Measurements from ENCODE around the gene CAMK2N1. TPM values are rescaled to one million over a fixed set of nuclear protein-coding genes. Genes with fewer than 3 reads are reported as not detected.
A peak's percentile ranks its signal among the peaks of the same experiment; 100 is the strongest.

The CAMK2N1 gene
- total and polyA plus RNA-seq, 4 donors = 9.6 to 36.8 (median 16.7) TPM

DNA sequence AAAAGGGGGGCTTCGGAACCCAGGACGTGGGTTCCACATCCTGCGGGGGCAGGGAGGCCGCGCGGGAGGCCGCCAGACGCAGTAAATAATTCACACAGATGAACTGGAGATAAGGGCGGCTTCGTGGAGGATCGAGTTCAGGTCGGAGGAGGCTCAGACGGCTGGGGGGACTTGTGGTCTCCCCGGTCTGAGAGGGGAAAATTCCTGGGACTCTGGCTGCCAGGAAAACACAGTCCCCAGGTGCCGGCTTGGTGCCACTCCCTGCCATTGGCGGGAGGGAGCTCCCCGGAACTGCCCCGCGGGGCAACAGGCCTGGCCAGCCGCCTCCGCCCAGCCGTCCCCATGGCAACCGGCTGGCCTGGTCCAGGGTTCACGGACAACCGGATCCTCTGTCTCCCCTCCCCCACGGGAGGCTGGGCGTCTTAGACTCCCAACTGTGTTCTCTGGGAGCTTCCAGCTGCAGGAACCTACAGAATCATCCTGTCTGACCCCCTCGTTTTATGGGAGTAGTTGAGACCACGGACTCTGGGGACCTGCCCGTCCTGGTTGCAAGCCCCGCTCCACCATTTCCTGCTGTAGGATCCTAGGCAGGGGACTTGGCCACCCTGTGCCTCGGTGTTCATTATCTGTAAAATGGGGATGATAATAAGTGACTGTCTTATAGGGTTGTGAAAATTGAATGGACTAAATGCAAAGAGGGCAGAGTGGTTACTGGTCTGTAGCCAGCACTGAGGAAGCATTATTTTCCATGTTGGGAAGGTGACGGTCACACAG, 9.6 kb downstream of the CAMK2N1 start:
- Histone ChIP-seq H3K9me3 (ENCODE audit: control insufficient read depth, low read length) (no peaks in the 10 kb centered on the region), H3K36me3 (ENCODE audit: control insufficient read depth in 1 of 2, insufficient read depth in 2 of 2, low read length in 1 of 2) (no peaks in the 10 kb centered on the region), H3K27ac (ENCODE audit: low read depth in 1 of 2, low read length in 2 of 2) (no peak overlapping the region), H3K27me3 (ENCODE audit: control insufficient read depth in 1 of 2, insufficient read depth in 2 of 2, low read length in 1 of 2) (peaks cover 0 to 2% of the 10 kb centered on the region in 2 donors), H3K4me3 (ENCODE audit: low read length in 2 of 2) (no peak overlapping the region), H3K4me1 (ENCODE audit: control insufficient read depth in 1 of 2, insufficient read depth in 2 of 2, low read length in 2 of 2) (no peaks in the 10 kb centered on the region)
- intact Hi-C loops (cut with DNase I) = no loop called here
- WGBS, 2 donors = 8 to 9% methylated on average over 28 to 33 of the region's 33 CpGs
- no peak for ATAC-seq (ENCODE audit: low FRiP score)
- DNase-seq = no peak

DNA sequence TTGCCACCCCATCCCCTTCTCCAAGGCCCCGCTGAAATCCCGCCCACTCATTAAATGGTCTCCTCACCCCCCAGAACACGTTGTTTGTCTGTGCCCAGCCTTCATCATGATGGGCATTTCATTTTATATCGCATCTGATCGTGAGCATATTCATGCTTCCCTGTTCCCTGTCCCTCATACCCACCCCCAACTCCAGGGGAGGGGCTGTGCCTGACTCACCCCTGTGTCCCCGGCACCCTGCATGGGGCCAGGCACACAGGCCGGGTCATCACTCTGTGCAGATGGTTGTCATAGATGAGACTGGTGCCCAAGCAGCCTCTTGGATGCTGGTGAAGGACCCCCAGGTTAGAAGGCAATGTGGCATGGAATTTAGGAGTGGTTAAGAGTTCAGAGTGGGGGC, 11.0 kb downstream of the CAMK2N1 start:
- H3K36me3 ChIP-seq (ENCODE audit: control insufficient read depth in 1 of 2, insufficient read depth in 2 of 2, low read length in 1 of 2) = no peaks in the 10 kb centered on the region
- DNase-seq = no peak
- H3K27ac ChIP-seq (ENCODE audit: low read depth in 1 of 2, low read length in 2 of 2) = no peak overlapping the region
- ATAC-seq (ENCODE audit: low FRiP score) = no peak
- no peak overlapping the region for H3K4me3 ChIP-seq (ENCODE audit: low read length in 2 of 2)
- H3K9me3 ChIP-seq (ENCODE audit: control insufficient read depth, low read length) = no peaks in the 10 kb centered on the region
- WGBS, 2 donors = 50 to 59% methylated on average over 7 of the region's 7 CpGs
- intact Hi-C loops (cut with DNase I) = no loop called here
- no peaks in the 10 kb centered on the region for H3K4me1 ChIP-seq (ENCODE audit: control insufficient read depth in 1 of 2, insufficient read depth in 2 of 2, low read length in 2 of 2)
- H3K27me3 ChIP-seq (ENCODE audit: control insufficient read depth in 1 of 2, insufficient read depth in 2 of 2, low read length in 1 of 2) = peaks cover 0 to 2% of the 10 kb centered on the region in 2 donors

- H3K27ac ChIP-seq (ENCODE audit: low read depth in 1 of 2, low read length in 2 of 2) = no peak overlapping the region
- 65 to 73% methylated on average over 2 of the region's 2 CpGs for WGBS, 2 donors
- H3K9me3 ChIP-seq (ENCODE audit: control insufficient read depth, low read length) = no peaks in the 10 kb centered on the region
- intact Hi-C loops (cut with DNase I) = no loop called here
- no peak overlapping the region for H3K4me3 ChIP-seq (ENCODE audit: low read length in 2 of 2)
- H3K27me3 ChIP-seq (ENCODE audit: control insufficient read depth in 1 of 2, insufficient read depth in 2 of 2, low read length in 1 of 2) = peaks cover 0 to 2% of the 10 kb centered on the region in 2 donors
- ATAC-seq (ENCODE audit: low FRiP score) (no peak), DNase-seq (no peak)
- H3K4me1 ChIP-seq (ENCODE audit: control insufficient read depth in 1 of 2, insufficient read depth in 2 of 2, low read length in 2 of 2) = no peaks in the 10 kb centered on the region
- no peaks in the 10 kb centered on the region for H3K36me3 ChIP-seq (ENCODE audit: control insufficient read depth in 1 of 2, insufficient read depth in 2 of 2, low read length in 1 of 2)
Measured at GRCh38 chr1:20474333-20474975, 11.6 kb downstream of the CAMK2N1 start.

- H3K4me1 ChIP-seq (ENCODE audit: control insufficient read depth in 1 of 2, insufficient read depth in 2 of 2, low read length in 2 of 2) = no peaks in the 10 kb centered on the region
- no peak for ATAC-seq (ENCODE audit: low FRiP score)
- H3K4me3 ChIP-seq (ENCODE audit: low read length in 2 of 2) = no peak overlapping the region
- 87 to 89% methylated on average over 4 of the region's 4 CpGs for WGBS, 2 donors
- intact Hi-C loops (cut with DNase I) = no loop called here
- no peak for DNase-seq
- H3K27me3 ChIP-seq (ENCODE audit: control insufficient read depth in 1 of 2, insufficient read depth in 2 of 2, low read length in 1 of 2) = peaks cover 0 to 2% of the 10 kb centered on the region in 2 donors
- no peak overlapping the region for H3K27ac ChIP-seq (ENCODE audit: low read depth in 1 of 2, low read length in 2 of 2)
- no peaks in the 10 kb centered on the region for H3K9me3 ChIP-seq (ENCODE audit: control insufficient read depth, low read length)
- no peaks in the 10 kb centered on the region for H3K36me3 ChIP-seq (ENCODE audit: control insufficient read depth in 1 of 2, insufficient read depth in 2 of 2, low read length in 1 of 2)
Measured at GRCh38 chr1:20473894-20474293, 12.1 kb downstream of the CAMK2N1 start.

DNA sequence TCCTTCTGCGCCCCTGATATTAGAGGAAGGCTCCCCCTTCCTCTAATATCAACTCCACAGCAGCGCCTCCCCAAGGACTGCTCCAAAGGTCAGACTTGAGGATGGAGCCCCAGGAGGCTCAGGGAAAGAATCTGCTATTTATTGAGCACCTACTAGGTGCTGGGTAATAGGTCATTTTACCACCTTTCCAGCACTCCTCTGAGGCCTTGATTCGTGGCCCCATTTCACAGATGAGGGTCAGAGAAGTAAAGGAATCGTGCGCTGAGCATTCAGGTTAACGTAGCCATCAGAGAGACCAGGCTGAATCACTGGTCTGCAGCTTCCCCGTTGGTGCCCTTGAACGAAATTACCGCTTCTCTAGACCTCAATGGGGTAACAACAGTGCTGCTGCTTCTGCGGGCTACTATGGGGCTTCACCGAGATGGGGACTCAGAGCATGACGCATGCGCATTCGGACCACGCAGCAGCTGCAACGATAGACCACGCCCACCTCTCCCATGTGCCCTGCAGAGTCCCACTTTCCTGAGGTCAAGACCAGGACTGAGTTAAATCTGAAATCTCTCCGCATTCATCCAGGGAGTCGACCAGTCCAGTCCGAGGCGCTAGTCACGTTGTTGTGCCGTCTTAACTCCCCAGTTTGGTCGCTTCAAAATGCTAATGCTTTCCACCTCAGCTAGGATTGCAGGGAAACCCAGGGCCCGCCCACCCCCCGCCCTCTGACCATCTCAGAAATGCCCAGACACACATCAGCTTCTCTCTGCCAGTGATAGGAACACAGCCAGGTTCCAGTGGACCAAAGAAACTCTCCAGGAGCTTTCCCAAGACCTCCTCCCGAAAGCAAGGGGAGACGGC, 12.9 kb downstream of the CAMK2N1 start:
- no peak overlapping the region for H3K27ac ChIP-seq (ENCODE audit: low read depth in 1 of 2, low read length in 2 of 2)
- ATAC-seq (ENCODE audit: low FRiP score) (no peak), DNase-seq (no peak)
- WGBS, 2 donors = 28 to 30% methylated on average over 28 of the region's 28 CpGs
- H3K4me3 ChIP-seq (ENCODE audit: low read length in 2 of 2) = no peak overlapping the region
- H3K9me3 ChIP-seq (ENCODE audit: control insufficient read depth, low read length) = no peaks in the 10 kb centered on the region
- peaks cover 0 to 2% of the 10 kb centered on the region in 2 donors for H3K27me3 ChIP-seq (ENCODE audit: control insufficient read depth in 1 of 2, insufficient read depth in 2 of 2, low read length in 1 of 2)
- H3K4me1 ChIP-seq (ENCODE audit: control insufficient read depth in 1 of 2, insufficient read depth in 2 of 2, low read length in 2 of 2) = no peaks in the 10 kb centered on the region
- no peaks in the 10 kb centered on the region for H3K36me3 ChIP-seq (ENCODE audit: control insufficient read depth in 1 of 2, insufficient read depth in 2 of 2, low read length in 1 of 2)
- intact Hi-C loops (cut with DNase I) = no loop called here

- no peaks in the 10 kb centered on the region for H3K9me3 ChIP-seq (ENCODE audit: control insufficient read depth, low read length)
- no peak overlapping the region for H3K4me3 ChIP-seq (ENCODE audit: low read length in 2 of 2)
- DNase-seq (no peak), ATAC-seq (ENCODE audit: low FRiP score) (no peak)
- H3K27me3 ChIP-seq (ENCODE audit: control insufficient read depth in 1 of 2, insufficient read depth in 2 of 2, low read length in 1 of 2) = peaks cover 0 to 2% of the 10 kb centered on the region in 2 donors
- WGBS, 2 donors = 91 to 94% methylated on average over 4 of the region's 4 CpGs
- intact Hi-C loops (cut with DNase I) = no loop called here
- no peaks in the 10 kb centered on the region for H3K36me3 ChIP-seq (ENCODE audit: control insufficient read depth in 1 of 2, insufficient read depth in 2 of 2, low read length in 1 of 2)
- H3K27ac ChIP-seq (ENCODE audit: low read depth in 1 of 2, low read length in 2 of 2) = no peak overlapping the region
- no peaks in the 10 kb centered on the region for H3K4me1 ChIP-seq (ENCODE audit: control insufficient read depth in 1 of 2, insufficient read depth in 2 of 2, low read length in 2 of 2)
Measured at GRCh38 chr1:20472121-20472520, 13.9 kb downstream of the CAMK2N1 start.

DNA sequence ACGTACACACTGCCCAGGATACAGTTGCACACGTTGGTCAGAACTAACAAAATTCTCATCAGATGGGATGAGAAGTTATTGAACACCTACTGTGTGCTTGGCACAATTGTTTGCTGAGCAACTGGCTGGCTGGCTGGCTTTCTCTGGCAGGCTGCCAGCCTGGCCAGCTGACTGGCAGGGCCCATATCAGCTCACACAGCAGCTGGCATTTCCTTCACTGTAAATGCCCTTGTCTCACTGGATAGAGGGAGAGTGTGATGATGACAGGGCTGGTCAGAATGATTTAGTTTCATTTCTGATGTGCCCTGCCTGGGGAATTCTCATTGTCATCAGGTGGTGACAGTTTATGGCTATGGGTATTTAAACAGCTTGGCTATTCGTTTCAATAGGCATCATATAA, 15.8 kb downstream of the CAMK2N1 start:
- 52 to 53% methylated on average over 3 of the region's 3 CpGs for WGBS, 2 donors
- Histone ChIP-seq H3K27ac (ENCODE audit: low read depth in 1 of 2, low read length in 2 of 2) (no peak overlapping the region), H3K4me3 (ENCODE audit: low read length in 2 of 2) (no peak overlapping the region), H3K27me3 (ENCODE audit: control insufficient read depth in 1 of 2, insufficient read depth in 2 of 2, low read length in 1 of 2) (no peaks in the 10 kb centered on the region), H3K9me3 (ENCODE audit: control insufficient read depth, low read length) (no peaks in the 10 kb centered on the region), H3K36me3 (ENCODE audit: control insufficient read depth in 1 of 2, insufficient read depth in 2 of 2, low read length in 1 of 2) (no peaks in the 10 kb centered on the region), H3K4me1 (ENCODE audit: control insufficient read depth in 1 of 2, insufficient read depth in 2 of 2, low read length in 2 of 2) (no peaks in the 10 kb centered on the region)
- ATAC-seq (ENCODE audit: low FRiP score) (no peak), DNase-seq (peak in 1 of 2 donors; percentile 10)
- intact Hi-C loops (cut with DNase I) = no loop called here

DNA sequence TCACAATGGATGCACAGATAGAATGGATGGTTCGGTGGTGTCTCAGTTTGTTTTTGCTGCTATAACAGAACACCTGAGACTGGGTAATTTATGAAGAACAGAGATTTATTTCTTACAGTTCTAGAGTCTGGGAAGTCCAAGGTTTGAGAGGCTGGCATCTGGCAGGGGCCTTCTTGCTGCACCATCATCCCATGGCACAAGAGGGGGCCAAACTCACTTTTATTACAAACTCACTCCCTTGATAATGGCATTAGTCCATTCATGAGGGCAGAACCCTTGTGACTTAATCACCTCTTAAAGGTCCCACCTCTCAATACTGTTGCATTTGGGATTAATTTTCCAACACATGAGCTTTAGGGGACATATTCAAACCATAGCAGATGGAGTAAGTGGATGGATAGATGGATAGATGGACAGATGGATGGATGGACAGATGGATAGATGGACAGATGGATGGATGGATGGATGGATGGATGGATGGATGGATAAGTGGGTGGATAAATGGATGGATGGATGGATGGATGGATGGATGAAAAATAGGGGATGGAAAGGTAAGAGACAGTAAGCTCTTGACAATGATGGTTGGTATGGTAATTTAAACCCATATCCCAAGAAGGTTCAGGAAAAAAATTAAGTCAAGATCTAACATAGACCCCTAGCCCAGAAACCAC, 16.5 kb downstream of the CAMK2N1 start:
- Histone ChIP-seq H3K4me1 (ENCODE audit: control insufficient read depth in 1 of 2, insufficient read depth in 2 of 2, low read length in 2 of 2) (no peaks in the 10 kb centered on the region), H3K9me3 (ENCODE audit: control insufficient read depth, low read length) (no peaks in the 10 kb centered on the region), H3K36me3 (ENCODE audit: control insufficient read depth in 1 of 2, insufficient read depth in 2 of 2, low read length in 1 of 2) (no peaks in the 10 kb centered on the region), H3K27me3 (ENCODE audit: control insufficient read depth in 1 of 2, insufficient read depth in 2 of 2, low read length in 1 of 2) (no peaks in the 10 kb centered on the region), H3K4me3 (ENCODE audit: low read length in 2 of 2) (no peak overlapping the region), H3K27ac (ENCODE audit: low read depth in 1 of 2, low read length in 2 of 2) (no peak overlapping the region)
- WGBS, 2 donors = 91 to 93% methylated on average over 1 of the region's 1 CpG
- intact Hi-C loops (cut with DNase I) = no loop called here
- DNase-seq (no peak), ATAC-seq (ENCODE audit: low FRiP score) (no peak)

All from aorta (tissue), 5 donors.